ENCODE data around the gene ZNF672. TPM values are rescaled to one million over a fixed set of nuclear protein-coding genes. Genes with fewer than 3 reads are reported as not detected.
A peak's percentile ranks its signal among the peaks of the same experiment; 100 is the strongest.

ZNF672 gene
- total RNA-seq, 1 experiment from 2014 or later: 35.8 TPM

DNA sequence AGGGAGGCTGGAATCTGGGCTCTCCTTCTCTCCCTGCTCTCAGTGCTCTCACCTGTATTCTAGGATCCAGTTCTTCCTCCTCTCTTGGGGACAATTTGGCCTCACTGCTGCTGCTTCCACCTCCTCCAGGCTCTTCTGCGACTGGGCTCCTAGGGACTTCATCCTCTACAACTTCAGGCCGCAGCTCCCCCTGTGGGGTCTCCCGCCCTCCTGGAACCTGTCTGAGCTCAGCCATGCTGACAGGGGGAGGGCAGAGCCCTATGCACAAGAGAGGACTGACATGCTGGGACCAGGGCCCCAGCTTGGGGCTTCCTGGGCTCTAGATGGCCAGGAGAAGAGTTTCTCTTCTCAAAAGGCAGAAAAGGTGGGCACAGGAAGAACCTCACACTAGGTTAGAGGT, 13.3 kb upstream of the ZNF672 start:
- no peaks in the 10 kb centered on the region for H3K27me3 Mint-ChIP-seq (ENCODE audit: insufficient read depth, unreplicated experiment)
- TF ChIP-seq, protein P1, sequence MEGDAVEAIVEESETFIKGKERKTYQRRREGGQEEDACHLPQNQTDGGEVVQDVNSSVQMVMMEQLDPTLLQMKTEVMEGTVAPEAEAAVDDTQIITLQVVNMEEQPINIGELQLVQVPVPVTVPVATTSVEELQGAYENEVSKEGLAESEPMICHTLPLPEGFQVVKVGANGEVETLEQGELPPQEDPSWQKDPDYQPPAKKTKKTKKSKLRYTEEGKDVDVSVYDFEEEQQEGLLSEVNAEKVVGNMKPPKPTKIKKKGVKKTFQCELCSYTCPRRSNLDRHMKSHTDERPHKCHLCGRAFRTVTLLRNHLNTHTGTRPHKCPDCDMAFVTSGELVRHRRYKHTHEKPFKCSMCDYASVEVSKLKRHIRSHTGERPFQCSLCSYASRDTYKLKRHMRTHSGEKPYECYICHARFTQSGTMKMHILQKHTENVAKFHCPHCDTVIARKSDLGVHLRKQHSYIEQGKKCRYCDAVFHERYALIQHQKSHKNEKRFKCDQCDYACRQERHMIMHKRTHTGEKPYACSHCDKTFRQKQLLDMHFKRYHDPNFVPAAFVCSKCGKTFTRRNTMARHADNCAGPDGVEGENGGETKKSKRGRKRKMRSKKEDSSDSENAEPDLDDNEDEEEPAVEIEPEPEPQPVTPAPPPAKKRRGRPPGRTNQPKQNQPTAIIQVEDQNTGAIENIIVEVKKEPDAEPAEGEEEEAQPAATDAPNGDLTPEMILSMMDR (IDR thresholded peaks at IDR 0.05; ENCODE audit: unreplicated experiment): no peak
- POLR2A ChIA-PET: interaction anchor here (0.8 to 5.8 kb wide), 7 partner anchors 12 to 202 kb away, joined by 3 to 227 read pairs (median 11); partner anchors contain the start of genes ZNF672 and ZNF692
- no peak for DNase-seq (ENCODE audit: unreplicated experiment)
- BruUV-seq (replicated peaks): no TSS peak
- H3K27ac Mint-ChIP-seq (ENCODE audit: low read depth, unreplicated experiment): peak overlapping the region; percentile 94
- H3K36me3 Mint-ChIP-seq (ENCODE audit: insufficient read depth, unreplicated experiment): peaks cover 47% of the 10 kb centered on the region
- intact Hi-C loops (cut with micrococcal nuclease): no loop called here
- peaks cover 64% of the 10 kb centered on the region for H3K4me1 Mint-ChIP-seq (ENCODE audit: insufficient read depth, unreplicated experiment)
- no peaks in the 10 kb centered on the region for H3K9me3 Mint-ChIP-seq (ENCODE audit: unreplicated experiment)
- CTCF ChIA-PET: interaction anchor here (0.7 to 5.5 kb wide), 11 partner anchors 11 to 206 kb away, joined by 3 to 87 read pairs (median 5); partner anchors contain the start of genes OR14I1, ZNF672 and ZNF692
- peak overlapping the region; percentile 78 for H3K4me3 Mint-ChIP-seq (ENCODE audit: unreplicated experiment)

DNA sequence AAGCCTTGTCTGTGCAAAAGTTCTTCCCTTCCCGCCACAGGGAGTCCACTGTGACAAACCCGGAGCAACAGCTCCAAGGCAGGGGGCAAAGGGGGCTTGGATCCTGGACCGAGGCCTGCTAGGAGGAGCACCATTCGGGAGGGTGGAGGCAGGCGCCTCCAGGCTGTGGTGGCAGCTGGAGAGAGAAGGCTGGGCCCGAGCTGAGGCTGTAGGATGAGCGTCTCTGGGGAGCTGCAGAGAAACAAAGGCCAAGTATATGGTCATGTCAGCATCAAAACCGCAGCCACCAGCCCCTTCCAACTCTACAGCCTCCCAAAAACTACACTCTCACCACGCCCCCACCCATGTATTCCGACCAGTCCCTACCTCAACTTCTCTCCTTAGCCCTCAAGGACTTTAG, 12.9 kb upstream of the ZNF672 start:
- Mint-ChIP-seq H3K36me3 (ENCODE audit: insufficient read depth, unreplicated experiment) (peaks cover 43% of the 10 kb centered on the region), H3K4me3 (ENCODE audit: unreplicated experiment) (peak overlapping the region; percentile 78), H3K9me3 (ENCODE audit: unreplicated experiment) (no peaks in the 10 kb centered on the region), H3K4me1 (ENCODE audit: insufficient read depth, unreplicated experiment) (peaks cover 64% of the 10 kb centered on the region), H3K27me3 (ENCODE audit: insufficient read depth, unreplicated experiment) (no peaks in the 10 kb centered on the region), H3K27ac (ENCODE audit: low read depth, unreplicated experiment) (peak overlapping the region; percentile 94)
- POLR2A ChIA-PET: interaction anchor here (0.7 to 5.8 kb wide), 13 partner anchors 12 to 202 kb away, joined by 3 to 227 read pairs (median 7); partner anchors contain the start of genes PGBD2, ZNF672 and ZNF692
- CTCF ChIA-PET: interaction anchor here (0.7 to 5.5 kb wide), 12 partner anchors 11 to 207 kb away, joined by 3 to 87 read pairs (median 5); partner anchors contain the start of genes OR14I1, ZNF672 and ZNF692
- TF ChIP-seq, protein P1 (IDR thresholded peaks at IDR 0.05; ENCODE audit: unreplicated experiment): no peak
- DNase-seq (ENCODE audit: unreplicated experiment): no peak
- intact Hi-C loops (cut with micrococcal nuclease): no loop called here
- TSS peak; percentile 61 for BruUV-seq (replicated peaks)

DNA sequence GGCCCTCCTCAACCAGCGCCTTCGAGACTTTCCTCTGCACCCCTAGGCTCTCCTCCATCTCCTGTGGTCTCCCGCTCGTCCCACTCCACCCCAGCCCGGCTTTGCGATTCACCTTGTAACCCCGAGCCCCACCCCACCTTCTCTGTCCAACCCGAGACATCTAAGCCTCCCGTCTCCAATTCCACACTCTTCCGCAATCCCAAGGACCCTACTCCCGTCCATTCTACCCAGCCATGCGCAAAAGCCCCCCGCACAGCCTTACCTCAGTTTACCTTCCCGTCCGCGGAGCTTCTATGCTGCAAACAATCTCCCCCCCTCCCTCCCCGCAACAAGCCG, 12.5 kb upstream of the ZNF672 start:
- CTCF ChIA-PET: interaction anchor here (0.7 to 5.5 kb wide), 16 partner anchors 12 to 209 kb away, joined by 3 to 87 read pairs (median 4); partner anchors contain the start of genes OR14I1, ZNF672 and ZNF692
- POLR2A ChIA-PET: interaction anchor here (0.6 to 5.8 kb wide), 26 partner anchors 12 to 727 kb away, joined by 3 to 227 read pairs (median 5); partner anchors contain the start of genes PGBD2, ZNF672 and ZNF692
- H3K27ac Mint-ChIP-seq (ENCODE audit: low read depth, unreplicated experiment): peak overlapping the region; percentile 94

More for the DNA sequence above, 12.5 kb upstream of the ZNF672 start:
- H3K9me3 Mint-ChIP-seq (ENCODE audit: unreplicated experiment): no peaks in the 10 kb centered on the region
- no TSS peak for BruUV-seq (replicated peaks)
- peak overlapping the region; percentile 78 for H3K4me3 Mint-ChIP-seq (ENCODE audit: unreplicated experiment)
- TF ChIP-seq, protein P1 (IDR thresholded peaks at IDR 0.05; ENCODE audit: unreplicated experiment): no peak
- no peak for DNase-seq (ENCODE audit: unreplicated experiment)
- H3K27me3 Mint-ChIP-seq (ENCODE audit: insufficient read depth, unreplicated experiment): no peaks in the 10 kb centered on the region
- H3K36me3 Mint-ChIP-seq (ENCODE audit: insufficient read depth, unreplicated experiment): peaks cover 39% of the 10 kb centered on the region
- H3K4me1 Mint-ChIP-seq (ENCODE audit: insufficient read depth, unreplicated experiment): peaks cover 62% of the 10 kb centered on the region
- intact Hi-C loops (cut with micrococcal nuclease): no loop called here

Data from MCF 10A (cell line).